Skeletal muscle tissue (tissue), 4 donors: Measurements from ENCODE around the gene ZNF224. TPM values are rescaled to one million over a fixed set of nuclear protein-coding genes. Genes with fewer than 3 reads are reported as not detected.

Experiments
- H3K27ac ChIP-seq: one replicate; pipeline ENCODE4 v1.7.0; 2013; ENCODE audit warnings: mild to moderate bottlenecking, low read depth, low read length, inconsistent platforms
- H3K27me3 ChIP-seq, 3 donors: one replicate each; pipeline ENCODE4 v1.7.0; 2013; ENCODE audit warnings: low read length in 3 of 3; ENCODE audit not compliant: control insufficient read depth in 3 of 3, insufficient read depth in 3 of 3
- H3K36me3 ChIP-seq, 3 donors: one replicate each; pipeline ENCODE4 v1.7.0; 2013; ENCODE audit warnings: low read length in 3 of 3; ENCODE audit not compliant: control insufficient read depth in 3 of 3, insufficient read depth in 3 of 3
- H3K4me1 ChIP-seq, 3 donors: one replicate each; pipeline ENCODE4 v1.7.0; 2013; ENCODE audit warnings: low read length in 3 of 3, mild to moderate bottlenecking in 3 of 3; ENCODE audit not compliant: control insufficient read depth in 3 of 3, insufficient read depth in 3 of 3
- H3K4me3 ChIP-seq, 3 donors: one replicate each; pipeline ENCODE4 v1.7.0; 2013; ENCODE audit warnings: low read length in 3 of 3
- H3K9ac ChIP-seq, 3 donors: one replicate each; pipeline ENCODE4 v1.7.0; 2013; ENCODE audit warnings: low read length in 3 of 3, mild to moderate bottlenecking in 3 of 3, moderate library complexity in 2 of 3, low read depth in 1 of 3
- H3K9me3 ChIP-seq, 3 donors: one replicate each; pipeline ENCODE4 v1.7.0; 2013; ENCODE audit warnings: low read length in 3 of 3; ENCODE audit not compliant: control insufficient read depth in 3 of 3
- total RNA-seq: library from RNA; depleted of rRNA; stranded (reverse); fragments of >200 nt; gene quantifications from one replicate; pipeline ENCODE4 v1.2.3, GENCODE V29; 2014
- donor health status: Osteomylitis.

Gene ZNF224
- total RNA-seq, 1 donor from 2014 or later, result 30.3 TPM

DNA sequence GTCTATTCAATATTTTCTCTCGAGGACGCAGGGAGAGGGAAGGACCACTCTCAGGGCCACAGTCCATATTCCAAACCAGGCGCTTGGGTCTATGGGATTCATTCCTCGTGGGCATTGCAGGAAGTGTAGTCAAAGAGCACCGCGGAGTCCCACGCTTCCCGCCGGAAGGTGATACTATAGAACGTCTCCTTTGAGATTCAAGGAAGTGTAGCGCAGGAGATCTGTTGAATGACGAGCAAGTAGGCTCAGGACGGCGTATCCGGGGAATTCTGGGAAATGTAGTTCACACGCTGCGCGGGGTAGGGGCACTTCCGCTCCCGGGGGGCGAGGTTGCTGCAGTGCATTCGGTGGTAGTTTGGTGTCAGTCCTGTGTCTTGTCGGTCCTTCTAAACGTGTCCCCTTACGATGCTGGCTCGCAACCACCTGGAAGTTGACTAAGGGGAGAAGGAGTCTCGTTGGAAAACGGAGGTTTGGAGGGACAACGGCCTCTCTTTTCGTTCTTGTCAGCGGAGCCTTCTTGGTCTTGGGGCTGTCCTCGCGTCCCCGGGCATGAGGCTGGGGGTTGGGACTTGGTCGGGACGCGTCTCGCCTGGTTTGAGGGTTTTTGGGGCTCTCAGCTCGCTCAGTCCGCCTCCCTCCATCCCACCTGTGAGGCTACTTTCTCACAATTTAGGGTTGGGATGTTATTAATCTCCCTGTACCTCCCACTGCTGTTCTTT, 22.2 kb upstream of the ZNF224 start, which contains the start of gene ZNF284:
Gene ZNF284, plus strand, starts transcription at position 336 of the 719 bp plus-strand sequence. CDS start 4,231 bp downstream, outside the sequence.
- peaks cover 8 to 22% (median 11%) of the 10 kb centered on the region in 3 donors for H3K4me1 ChIP-seq
- H3K9me3 ChIP-seq, result peaks cover 1 to 8% (median 7%) of the 10 kb centered on the region in 3 donors
- H3K9ac ChIP-seq, result peak within 1 kb of the TSS; percentile 57 to 85 (median 80)
- H3K36me3 ChIP-seq, result peaks cover 8 to 11% (median 11%) of the 10 kb centered on the region in 3 donors
- no peaks in the 10 kb centered on the region for H3K27me3 ChIP-seq
- peak within 1 kb of the TSS; percentile 61 for H3K27ac ChIP-seq
- H3K4me3 ChIP-seq, result peak within 1 kb of the TSS; percentile 90 to 99 (median 98)

DNA sequence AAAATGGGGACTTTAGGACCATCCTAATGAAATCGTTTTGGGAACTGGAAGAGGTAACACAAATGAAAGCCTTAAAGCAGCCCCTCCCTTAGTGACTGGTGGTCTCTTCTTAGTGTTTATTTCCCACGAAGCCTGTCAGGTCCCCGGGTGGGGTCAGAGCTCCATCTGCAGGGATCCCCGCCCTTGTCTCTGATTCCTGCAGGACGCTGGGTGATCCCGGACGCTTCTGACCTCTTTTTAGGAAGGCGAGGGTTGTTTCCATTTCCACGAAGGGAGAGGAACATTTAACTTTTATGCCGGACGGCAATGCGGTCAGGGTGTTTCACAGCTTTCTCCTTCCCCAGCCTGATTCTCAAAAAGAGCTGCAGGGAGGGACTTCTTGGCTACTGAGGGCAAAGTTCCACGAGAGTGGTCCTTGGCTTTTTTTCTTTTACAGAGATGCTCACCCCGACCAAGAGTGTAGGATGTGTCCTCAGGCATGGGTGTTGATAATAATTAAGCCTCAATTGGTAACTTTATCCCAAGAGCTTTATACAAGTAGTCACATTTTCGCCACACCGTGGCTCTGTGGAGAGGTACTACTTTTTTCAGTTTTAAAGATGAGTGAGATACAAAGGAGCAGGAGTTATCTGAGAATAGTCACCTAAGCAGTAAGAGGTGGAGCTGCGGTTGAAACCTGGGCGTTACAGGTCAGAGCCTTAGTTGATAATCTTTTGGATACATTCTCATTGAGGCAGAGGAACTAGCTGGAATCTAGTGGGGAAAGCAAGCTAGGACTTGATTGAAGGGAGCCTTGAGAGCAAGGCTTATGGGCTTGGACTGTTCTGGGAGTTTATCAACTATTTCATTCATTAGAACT, 21.4 kb upstream of the ZNF224 start:
- Histone ChIP-seq H3K27ac (no peak overlapping the region), H3K9ac (peak overlapping the region; percentile 45 to 85 (median 80)), H3K4me1 (peaks cover 8 to 22% (median 11%) of the 10 kb centered on the region in 3 donors), H3K27me3 (no peaks in the 10 kb centered on the region), H3K36me3 (peaks cover 6 to 8% (median 6%) of the 10 kb centered on the region in 3 donors), H3K4me3 (peak overlapping the region; percentile 90 to 99 (median 98)), H3K9me3 (peaks cover 0 to 4% (median 2%) of the 10 kb centered on the region in 3 donors)

DNA sequence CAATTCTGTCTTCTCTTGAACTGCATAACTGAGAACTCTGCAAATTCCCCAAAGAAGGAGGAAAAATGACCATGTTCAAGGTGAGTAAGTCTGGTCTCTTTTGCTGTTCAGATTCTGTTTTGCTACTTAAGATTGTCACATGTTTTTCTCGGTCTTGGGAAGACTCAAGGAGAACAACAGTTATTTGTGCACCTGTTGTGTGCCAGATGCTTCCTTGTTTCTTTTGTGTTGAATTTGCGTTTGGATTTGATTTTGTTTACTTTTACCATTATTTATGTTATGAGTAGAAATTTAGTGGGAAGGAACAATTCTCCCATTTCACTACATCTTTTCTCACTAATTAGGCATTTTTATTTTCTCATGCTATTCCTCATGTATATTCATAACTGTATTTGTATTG, 17.8 kb upstream of the ZNF224 start:
- Histone ChIP-seq H3K27me3 (no peaks in the 10 kb centered on the region), H3K9ac (no peak overlapping the region), H3K4me1 (peaks cover 8 to 19% (median 10%) of the 10 kb centered on the region in 3 donors), H3K9me3 (no peaks in the 10 kb centered on the region), H3K27ac (no peak overlapping the region), H3K36me3 (peaks cover 9 to 19% (median 15%) of the 10 kb centered on the region in 3 donors), H3K4me3 (no peak overlapping the region)

DNA sequence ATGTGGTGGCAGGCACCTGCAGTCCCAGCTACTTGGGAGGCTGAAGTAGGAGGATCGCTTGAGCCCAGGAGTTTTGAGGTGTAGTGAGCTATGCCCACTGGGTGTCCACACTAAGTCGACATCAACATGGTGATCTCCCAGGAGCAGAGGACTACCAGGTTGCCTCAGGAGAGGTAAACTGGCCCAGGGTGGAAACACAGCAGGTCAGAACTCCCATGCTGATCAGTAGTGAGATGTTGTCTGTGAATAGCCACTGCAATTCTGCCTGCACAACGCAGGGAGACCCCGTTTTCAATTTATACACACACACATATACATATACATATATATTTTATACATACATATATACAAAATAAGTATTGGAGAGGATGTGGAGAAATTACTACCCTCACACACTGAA, 2.1 kb upstream of the ZNF224 start:
- H3K9ac ChIP-seq, result no peak overlapping the region
- H3K36me3 ChIP-seq, result peaks cover 11 to 14% (median 11%) of the 10 kb centered on the region in 3 donors
- no peaks in the 10 kb centered on the region for H3K9me3 ChIP-seq
- no peak overlapping the region for H3K27ac ChIP-seq
- peaks cover 6 to 8% (median 6%) of the 10 kb centered on the region in 3 donors for H3K4me1 ChIP-seq
- H3K27me3 ChIP-seq, result no peaks in the 10 kb centered on the region
- H3K4me3 ChIP-seq, result no peak overlapping the region

DNA sequence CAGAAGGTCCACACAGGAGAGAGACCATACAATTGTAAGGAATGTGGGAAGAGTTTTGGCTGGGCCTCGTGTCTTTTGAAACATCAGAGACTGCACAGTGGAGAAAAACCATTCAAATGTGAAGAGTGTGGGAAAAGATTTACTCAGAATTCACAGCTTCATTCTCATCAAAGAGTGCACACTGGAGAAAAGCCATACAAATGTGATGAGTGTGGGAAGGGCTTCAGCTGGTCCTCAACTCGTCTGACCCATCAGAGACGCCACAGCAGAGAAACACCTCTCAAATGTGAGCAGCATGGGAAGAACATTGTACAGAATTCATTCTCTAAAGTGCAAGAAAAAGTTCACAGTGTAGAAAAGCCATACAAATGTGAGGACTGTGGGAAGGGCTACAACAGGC, 13.6 kb downstream of the ZNF224 start:
- H3K4me1 ChIP-seq, result peaks cover 6 to 11% (median 6%) of the 10 kb centered on the region in 3 donors

DNA sequence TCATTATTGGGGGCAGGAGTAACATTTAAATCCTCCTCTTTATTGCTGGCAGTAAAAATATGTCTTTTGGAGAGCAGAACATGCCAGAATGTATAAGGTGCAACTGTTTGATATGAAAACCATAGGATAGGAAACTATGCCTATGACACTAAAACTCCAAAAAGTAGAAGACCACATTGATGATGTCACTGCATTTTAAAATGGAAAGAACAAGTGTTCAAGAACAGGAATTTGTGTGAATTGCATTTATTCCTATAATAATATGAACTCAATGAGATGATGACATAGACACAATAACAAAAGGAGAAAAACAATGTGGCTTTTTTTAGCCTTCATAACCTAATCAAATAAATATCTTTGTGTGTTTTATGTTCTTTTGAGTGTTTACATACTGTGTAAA, 15.3 kb downstream of the ZNF224 start:
- H3K4me1 ChIP-seq, result peaks cover 9 to 18% (median 15%) of the 10 kb centered on the region in 3 donors
- H3K9ac ChIP-seq, result no peak overlapping the region
- H3K9me3 ChIP-seq, result peaks cover 26 to 44% (median 30%) of the 10 kb centered on the region in 3 donors
- no peak overlapping the region for H3K27ac ChIP-seq
- H3K36me3 ChIP-seq, result peaks cover 29 to 37% (median 31%) of the 10 kb centered on the region in 3 donors
- H3K4me3 ChIP-seq, result no peak overlapping the region
- H3K27me3 ChIP-seq, result no peaks in the 10 kb centered on the region

More for the DNA sequence above, 13.6 kb downstream of the ZNF224 start:
- no peak overlapping the region for H3K27ac ChIP-seq
- H3K4me3 ChIP-seq, result peak overlapping the region in 2 of 3 donors; percentile 27 to 29
- H3K9me3 ChIP-seq, result peaks cover 26 to 56% (median 30%) of the 10 kb centered on the region in 3 donors
- no peaks in the 10 kb centered on the region for H3K27me3 ChIP-seq
- peaks cover 38 to 54% (median 48%) of the 10 kb centered on the region in 3 donors for H3K36me3 ChIP-seq
- no peak overlapping the region for H3K9ac ChIP-seq

DNA sequence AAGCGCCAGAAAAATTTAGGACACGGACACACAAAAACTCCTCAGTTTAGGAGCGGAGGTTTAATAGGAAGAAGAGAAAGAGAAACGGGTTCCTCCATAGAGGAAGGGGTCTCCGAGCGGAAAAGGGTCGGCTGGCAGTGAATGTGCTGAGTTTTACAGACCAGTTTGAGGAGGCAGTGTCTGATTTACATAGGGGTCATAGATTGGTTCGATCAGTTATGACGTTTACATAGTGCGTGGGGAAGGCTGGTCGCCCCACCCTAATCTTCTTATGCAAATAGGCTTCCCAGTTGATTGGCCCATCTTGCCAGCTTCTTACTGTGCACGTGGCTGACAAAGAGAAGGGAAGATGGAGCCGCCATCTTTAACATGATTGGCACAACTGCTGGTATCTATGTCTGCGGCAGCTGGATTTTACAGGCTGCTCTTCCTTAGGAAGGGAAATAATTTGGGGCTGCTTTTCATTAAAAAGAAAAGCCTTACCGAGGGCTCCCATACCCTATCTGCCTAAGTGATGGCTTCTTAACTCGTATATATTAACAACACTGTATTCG, 17.8 kb downstream of the ZNF224 start:
- Histone ChIP-seq H3K36me3 (peaks cover 19 to 33% (median 20%) of the 10 kb centered on the region in 3 donors), H3K9me3 (peaks cover 19 to 32% (median 24%) of the 10 kb centered on the region in 3 donors), H3K9ac (peak overlapping the region in 2 of 3 donors; percentile 73 to 82), H3K4me1 (peaks cover 9 to 18% (median 17%) of the 10 kb centered on the region in 3 donors), H3K27ac (no peak overlapping the region), H3K27me3 (no peaks in the 10 kb centered on the region), H3K4me3 (peak overlapping the region; percentile 94 to 97 (median 96))

DNA sequence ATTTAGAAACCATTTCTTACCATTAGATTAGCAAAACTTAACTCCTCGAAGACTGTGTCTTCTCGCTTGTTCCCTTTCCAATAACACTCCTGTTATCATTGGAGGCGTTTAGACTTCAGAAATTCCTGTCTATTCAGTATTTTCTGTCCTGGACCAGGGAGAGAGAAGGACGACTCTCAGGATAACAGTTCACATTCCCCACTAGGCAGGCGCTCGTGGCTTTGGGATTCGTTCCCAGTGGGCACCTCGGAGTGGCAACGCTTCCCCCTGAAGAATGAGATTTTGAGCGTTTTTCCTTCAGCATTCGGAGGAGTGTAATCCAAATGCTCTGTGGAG, 18.6 kb downstream of the ZNF224 start:
- H3K4me3 ChIP-seq, result peak overlapping the region; percentile 94 to 97 (median 96)
- peaks cover 15 to 32% (median 16%) of the 10 kb centered on the region in 3 donors for H3K36me3 ChIP-seq
- H3K27me3 ChIP-seq, result no peaks in the 10 kb centered on the region
- peaks cover 11 to 24% (median 16%) of the 10 kb centered on the region in 3 donors for H3K9me3 ChIP-seq
- H3K9ac ChIP-seq, result peak overlapping the region; percentile 73 to 87 (median 82)
- H3K4me1 ChIP-seq, result peaks cover 9 to 18% (median 17%) of the 10 kb centered on the region in 3 donors
- no peak overlapping the region for H3K27ac ChIP-seq

DNA sequence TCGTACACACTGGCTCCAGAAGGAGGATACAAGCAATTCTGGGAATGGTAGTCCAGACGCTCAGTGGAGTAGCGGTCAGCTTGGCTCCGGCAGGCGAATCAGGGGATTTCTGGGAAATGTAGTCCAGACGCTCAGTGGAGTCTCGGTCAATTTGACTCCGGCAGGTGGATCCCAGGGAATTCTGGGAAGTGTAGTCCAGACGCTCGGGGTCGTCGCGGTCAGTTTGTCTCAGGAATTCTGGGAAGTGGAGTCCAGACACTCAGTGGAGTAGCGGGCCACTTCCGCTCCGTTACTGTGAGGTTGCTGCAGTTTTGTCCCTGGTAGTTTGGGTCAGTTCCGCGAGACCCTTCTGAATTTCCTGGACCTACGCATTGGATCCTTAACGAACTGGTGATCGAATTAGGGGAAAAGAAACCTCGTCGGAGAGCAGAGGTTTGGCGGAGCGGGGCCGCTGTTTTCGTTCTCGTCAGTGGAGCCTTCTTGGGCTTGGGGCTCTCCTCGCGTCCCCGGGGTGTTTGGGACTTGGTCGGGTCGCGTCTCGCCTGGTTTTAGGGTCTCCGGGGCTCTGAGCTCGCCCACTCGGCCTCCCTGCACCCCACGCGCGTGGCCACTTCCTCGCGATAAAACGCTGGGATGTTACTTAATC, 19.1 kb downstream of the ZNF224 start, which contains the start of gene ZNF225:
Gene ZNF225, plus strand, starts transcription at position 262 of the 646 bp plus-strand sequence. CDS start 2,429 bp downstream, outside the sequence.
- Histone ChIP-seq H3K36me3 (peaks cover 14 to 31% (median 17%) of the 10 kb centered on the region in 3 donors), H3K4me3 (peak within 1 kb of the TSS; percentile 94 to 97 (median 96)), H3K4me1 (peaks cover 9 to 18% (median 17%) of the 10 kb centered on the region in 3 donors), H3K27ac (peak within 1 kb of the TSS; percentile 78), H3K9ac (peak within 1 kb of the TSS; percentile 83 to 95 (median 90)), H3K27me3 (no peaks in the 10 kb centered on the region), H3K9me3 (peaks cover 6 to 19% (median 12%) of the 10 kb centered on the region in 3 donors)
